Upper lobe of right lung (tissue), 1 donor: ENCODE results near the gene SLC29A2. TPM values are rescaled to one million over a fixed set of nuclear protein-coding genes. Genes with fewer than 3 reads are reported as not detected.

Source experiments
- ATAC-seq: fragments of 200-7000 bp; cut with Tn5 transposase; one replicate; pipeline ENCODE4 v1.9.1; 2020; ENCODE audit warnings: mild to moderate bottlenecking, moderate library complexity
- DNase-seq: peaks from one replicate; pipeline ENCODE4 v3.0.0-alpha.2; 2020
- H3K27ac ChIP-seq: fragments of 200-600 bp; one replicate; pipeline ENCODE4 v1.8.0; 2022
- H3K27me3 ChIP-seq: fragments of 200-600 bp; one replicate; pipeline ENCODE4 v1.8.0; 2022; ENCODE audit warnings: mild to moderate bottlenecking
- H3K36me3 ChIP-seq: fragments of 200-600 bp; one replicate; pipeline ENCODE4 v1.8.0; 2022
- H3K4me1 ChIP-seq: fragments of 200-600 bp; one replicate; pipeline ENCODE4 v1.8.0; 2022
- H3K4me3 ChIP-seq: fragments of 200-600 bp; one replicate; pipeline ENCODE4 v1.8.0; 2022; ENCODE audit warnings: mild to moderate bottlenecking
- H3K9me3 ChIP-seq: fragments of 200-600 bp; one replicate; pipeline ENCODE4 v1.8.0; 2022
- CTCF ChIP-seq: fragments of 200-600 bp; IDR thresholded peaks from one replicate; pipeline ENCODE4 v1.8.0; 2022; ENCODE audit warnings: antibody characterized with exemption
- intact Hi-C: fragments of 100-400 bp; cut with DNase I; formaldehyde crosslinking; loops from one replicate; pipeline ENCODE4 v1.11.0; 2022
- total RNA-seq: library from RNA; stranded (reverse); fragmentation: NEBNext Ultra II Directional; extraction: Animal tissue kit (Norgen Biotek cat#: 25700); gene quantifications from one replicate; pipeline ENCODE4 v1.2.1, GENCODE V29; 2021
- donor health status: DM: no; HTN: yes; CAD: no; lungs with severe emphysema.

SLC29A2 gene
- total RNA-seq, 1 donor from 2014 or later: 14.2 TPM

DNA sequence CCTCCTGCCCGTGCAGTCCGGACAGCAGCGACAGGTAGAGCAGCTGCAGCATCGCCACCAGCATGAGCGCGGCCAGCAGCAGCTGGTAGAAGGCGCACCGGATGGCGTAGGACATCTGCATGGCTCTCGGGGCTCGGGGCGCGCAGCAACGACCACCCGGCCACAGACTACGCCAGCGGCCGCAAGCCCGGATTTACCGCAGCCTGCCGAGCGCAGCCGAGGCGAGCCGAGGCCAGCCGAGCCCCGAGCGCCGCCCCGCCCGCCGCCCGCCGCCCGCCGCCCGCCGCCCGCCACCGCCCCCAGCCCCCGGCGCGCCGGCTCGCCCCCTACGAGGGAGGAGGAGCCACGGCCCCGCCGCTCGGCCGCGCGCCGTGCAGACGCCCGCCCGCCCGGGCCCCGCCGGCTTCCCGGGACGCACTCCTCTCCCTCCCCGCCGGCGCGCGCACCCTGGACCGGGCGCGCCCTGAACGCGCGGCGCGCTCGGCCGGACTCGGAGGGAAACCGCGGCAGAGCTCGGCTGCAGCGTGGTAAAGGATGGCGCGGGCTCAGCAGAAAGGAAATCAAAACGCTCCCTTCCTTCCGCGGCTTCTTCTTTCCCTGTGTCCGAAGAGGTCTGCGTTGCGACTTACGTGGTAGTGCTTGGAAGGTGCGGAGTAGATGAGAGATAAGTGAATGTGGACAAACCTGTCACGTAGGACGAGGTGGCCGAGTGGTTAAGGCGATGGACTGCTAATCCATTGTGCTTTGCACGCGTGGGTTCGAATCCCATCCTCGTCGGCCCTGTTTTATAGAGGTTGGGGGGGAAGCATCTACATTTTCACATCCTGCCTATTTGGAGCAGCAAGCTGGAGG is 23.9 kb downstream of the SLC29A2 start, which contains the start of gene B4GAT1:
B4GAT1 (minus strand) TSS at position 205 of the 852 bp plus-strand sequence; CDS start at position 121, 84 bp downstream.
- no peak for TF ChIP-seq CTCF
- H3K9me3 ChIP-seq: no peaks in the 10 kb centered on the region
- peak; percentile 88 for DNase-seq
- intact Hi-C loops: no loop called here
- H3K27me3 ChIP-seq: no peaks in the 10 kb centered on the region
- peak; percentile 78 for ATAC-seq
- H3K27ac ChIP-seq: peak within 1 kb of the TSS; percentile 87
- peaks cover under 1% of the 10 kb centered on the region for H3K36me3 ChIP-seq
- H3K4me1 ChIP-seq: peaks cover 30% of the 10 kb centered on the region
- H3K4me3 ChIP-seq: peak within 1 kb of the TSS; percentile 96

- Histone ChIP-seq H3K4me3 (peak overlapping the region; percentile 96), H3K36me3 (peaks cover 6% of the 10 kb centered on the region), H3K27me3 (no peaks in the 10 kb centered on the region), H3K4me1 (peaks cover 30% of the 10 kb centered on the region), H3K9me3 (no peaks in the 10 kb centered on the region), H3K27ac (peak overlapping the region; percentile 87)
- ATAC-seq (peak; percentile 7), DNase-seq (no peak)
- intact Hi-C loops: no loop called here
- no peak for TF ChIP-seq CTCF
Observed at GRCh38 chr11:66346476-66347424, 24.8 kb downstream of the SLC29A2 start.

DNA sequence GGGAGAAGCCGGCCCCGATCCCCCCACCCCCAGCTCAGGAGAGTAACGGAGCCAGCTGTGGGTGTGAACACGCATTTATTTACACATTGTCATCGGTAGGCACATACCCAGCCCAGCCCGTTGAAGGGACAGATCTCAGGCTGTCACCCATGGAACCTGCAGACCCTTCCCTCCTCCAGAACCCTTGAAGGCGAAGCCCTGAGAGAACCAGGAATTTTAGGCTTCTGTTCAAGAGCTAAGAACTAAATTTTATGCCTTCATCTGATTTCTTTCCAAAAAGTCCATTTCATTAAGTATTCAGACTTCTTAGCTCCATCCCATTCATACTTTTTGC is 26.3 kb downstream of the SLC29A2 start:
- Histone ChIP-seq H3K36me3 (peaks cover 21% of the 10 kb centered on the region), H3K27ac (peak overlapping the region; percentile 89), H3K27me3 (no peaks in the 10 kb centered on the region), H3K4me1 (peaks cover 30% of the 10 kb centered on the region), H3K4me3 (peak overlapping the region; percentile 96), H3K9me3 (no peaks in the 10 kb centered on the region)
- TF ChIP-seq CTCF: no peak
- intact Hi-C loops: no loop called here
- peak; percentile 0 for ATAC-seq
- DNase-seq: no peak

- Histone ChIP-seq H3K36me3 (peaks cover 26% of the 10 kb centered on the region), H3K27me3 (no peaks in the 10 kb centered on the region), H3K4me3 (peak within 1 kb of the TSS; percentile 96), H3K4me1 (peaks cover 30% of the 10 kb centered on the region), H3K9me3 (no peaks in the 10 kb centered on the region), H3K27ac (peak within 1 kb of the TSS; percentile 89)
- DNase-seq (peak; percentile 100), ATAC-seq (peak; percentile 92)
- intact Hi-C loops: no loop called here
- peak; percentile 20 for TF ChIP-seq CTCF
Observed at GRCh38 chr11:66344550-66345315, 26.8 kb downstream of the SLC29A2 start, which contains the start of gene BRMS1. TSS of gene BRMS1 (minus strand) at chr11:66345104. CDS start at chr11:66342234, 2,870 bp downstream.

GRCh38 chr11:66343176-66343575 is 28.4 kb downstream of the SLC29A2 start:
- intact Hi-C loops: no loop called here
- peak; percentile 3 for DNase-seq
- Histone ChIP-seq H3K4me1 (peaks cover 30% of the 10 kb centered on the region), H3K27me3 (no peaks in the 10 kb centered on the region), H3K27ac (no peak overlapping the region), H3K4me3 (no peak overlapping the region), H3K36me3 (peaks cover 35% of the 10 kb centered on the region), H3K9me3 (no peaks in the 10 kb centered on the region)
- no peak for TF ChIP-seq CTCF
- ATAC-seq: no peak
